Mesendoderm (in vitro differentiated cells): ENCODE data around the gene NSRP1. TPM values are rescaled to one million over a fixed set of nuclear protein-coding genes. Genes with fewer than 3 reads are reported as not detected.

Source experiments
- DNase-seq: peaks from one replicate; pipeline ENCODE4 v3.0.0; 2013
- H2AK5ac ChIP-seq: 2 replicates; pipeline ENCODE4 v1.6.1; 2013; ENCODE audit warnings: low read length, inconsistent platforms
- H2BK120ac ChIP-seq: 2 replicates; pipeline ENCODE4 v1.6.1; 2013; ENCODE audit warnings: low read depth, mild to moderate bottlenecking, low read length, moderate library complexity, mixed read lengths
- H2BK15ac ChIP-seq: replicated peaks from 2 replicates; pipeline ENCODE4 v1.6.1; 2013; ENCODE audit warnings: low read depth, mild to moderate bottlenecking, moderate library complexity
- H2BK5ac ChIP-seq: 2 replicates; pipeline ENCODE4 v1.6.1; 2013; ENCODE audit warnings: low read length, inconsistent platforms
- H3K18ac ChIP-seq: 2 replicates; pipeline ENCODE4 v1.6.1; 2013; ENCODE audit warnings: mild to moderate bottlenecking, low read length, mixed read lengths
- H3K23ac ChIP-seq: one replicate; pipeline ENCODE4 v1.6.1; 2013; ENCODE audit warnings: low read length
- H3K27ac ChIP-seq: 2 replicates; pipeline ENCODE4 v1.5.1; 2013; ENCODE audit warnings: low read depth, mild to moderate bottlenecking, inconsistent platforms, low read length, moderate library complexity
- H3K27me3 ChIP-seq: 2 replicates; pipeline ENCODE4 v1.6.1; 2013; ENCODE audit warnings: low read length, control low read depth, mild to moderate bottlenecking, inconsistent platforms; ENCODE audit not compliant: insufficient read depth, poor library complexity
- H3K36me3 ChIP-seq: 2 replicates; pipeline ENCODE4 v1.6.1; 2013; ENCODE audit warnings: low read length, inconsistent platforms; ENCODE audit not compliant: control insufficient read depth, insufficient read depth
- H3K4ac ChIP-seq: one replicate; pipeline ENCODE4 v1.6.1; 2013; ENCODE audit warnings: low read depth, mild to moderate bottlenecking, low read length, moderate library complexity
- H3K4me1 ChIP-seq: 2 replicates; pipeline ENCODE4 v1.6.1; 2013; ENCODE audit warnings: low read depth, low read length, inconsistent platforms; ENCODE audit not compliant: control insufficient read depth
- H3K4me2 ChIP-seq: 2 replicates; pipeline ENCODE4 v1.6.1; 2013; ENCODE audit warnings: low read length
- H3K4me3 ChIP-seq: 2 replicates; pipeline ENCODE4 v1.5.1; 2013; ENCODE audit warnings: mild to moderate bottlenecking, low read length
- H3K56ac ChIP-seq: one replicate; pipeline ENCODE4 v1.6.1; 2013; ENCODE audit warnings: low read length
- H3K79me1 ChIP-seq: 2 replicates; pipeline ENCODE4 v1.6.1; 2013; ENCODE audit warnings: low read length, inconsistent platforms
- H3K79me2 ChIP-seq: 2 replicates; pipeline ENCODE4 v1.6.1; 2013; ENCODE audit warnings: mild to moderate bottlenecking, low read length; ENCODE audit not compliant: control insufficient read depth, insufficient read depth
- H3K9ac ChIP-seq: 2 replicates; pipeline ENCODE4 v1.6.1; 2013; ENCODE audit warnings: low read length, inconsistent platforms
- H4K5ac ChIP-seq: one replicate; pipeline ENCODE4 v1.6.1; 2013; ENCODE audit warnings: low read length
- H4K8ac ChIP-seq: one replicate; pipeline ENCODE4 v1.6.1; 2013; ENCODE audit warnings: low read depth, mild to moderate bottlenecking, control low read depth, low read length, moderate library complexity
- WGBS: extraction: QIAGEN DNeasy Blood & Tissue Kit; methylation state at CpG from one replicate; pipeline ENCODE4 v1.1.7; 2013; ENCODE audit warnings: low lambda C conversion rate, missing lambda C conversion rate; ENCODE audit not compliant: insufficient coverage; ENCODE audit errors: extremely low coverage; 5-methylcytosine and 5-hydroxymethylcytosine counted together
- polyA plus RNA-seq, 2 experiments: library from polyadenylated mRNA; stranded (reverse); fragments of 200-250 nt; gene quantifications; one replicate each; pipeline ENCODE4 v1.2.3, GENCODE V29; 2013

Gene NSRP1, protein sequence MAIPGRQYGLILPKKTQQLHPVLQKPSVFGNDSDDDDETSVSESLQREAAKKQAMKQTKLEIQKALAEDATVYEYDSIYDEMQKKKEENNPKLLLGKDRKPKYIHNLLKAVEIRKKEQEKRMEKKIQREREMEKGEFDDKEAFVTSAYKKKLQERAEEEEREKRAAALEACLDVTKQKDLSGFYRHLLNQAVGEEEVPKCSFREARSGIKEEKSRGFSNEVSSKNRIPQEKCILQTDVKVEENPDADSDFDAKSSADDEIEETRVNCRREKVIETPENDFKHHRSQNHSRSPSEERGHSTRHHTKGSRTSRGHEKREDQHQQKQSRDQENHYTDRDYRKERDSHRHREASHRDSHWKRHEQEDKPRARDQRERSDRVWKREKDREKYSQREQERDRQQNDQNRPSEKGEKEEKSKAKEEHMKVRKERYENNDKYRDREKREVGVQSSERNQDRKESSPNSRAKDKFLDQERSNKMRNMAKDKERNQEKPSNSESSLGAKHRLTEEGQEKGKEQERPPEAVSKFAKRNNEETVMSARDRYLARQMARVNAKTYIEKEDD
- 68.7 TPM for polyA plus RNA-seq (2013, experiment 1 of 2)
- polyA plus RNA-seq (2013, experiment 2 of 2) = 72.4 TPM

DNA sequence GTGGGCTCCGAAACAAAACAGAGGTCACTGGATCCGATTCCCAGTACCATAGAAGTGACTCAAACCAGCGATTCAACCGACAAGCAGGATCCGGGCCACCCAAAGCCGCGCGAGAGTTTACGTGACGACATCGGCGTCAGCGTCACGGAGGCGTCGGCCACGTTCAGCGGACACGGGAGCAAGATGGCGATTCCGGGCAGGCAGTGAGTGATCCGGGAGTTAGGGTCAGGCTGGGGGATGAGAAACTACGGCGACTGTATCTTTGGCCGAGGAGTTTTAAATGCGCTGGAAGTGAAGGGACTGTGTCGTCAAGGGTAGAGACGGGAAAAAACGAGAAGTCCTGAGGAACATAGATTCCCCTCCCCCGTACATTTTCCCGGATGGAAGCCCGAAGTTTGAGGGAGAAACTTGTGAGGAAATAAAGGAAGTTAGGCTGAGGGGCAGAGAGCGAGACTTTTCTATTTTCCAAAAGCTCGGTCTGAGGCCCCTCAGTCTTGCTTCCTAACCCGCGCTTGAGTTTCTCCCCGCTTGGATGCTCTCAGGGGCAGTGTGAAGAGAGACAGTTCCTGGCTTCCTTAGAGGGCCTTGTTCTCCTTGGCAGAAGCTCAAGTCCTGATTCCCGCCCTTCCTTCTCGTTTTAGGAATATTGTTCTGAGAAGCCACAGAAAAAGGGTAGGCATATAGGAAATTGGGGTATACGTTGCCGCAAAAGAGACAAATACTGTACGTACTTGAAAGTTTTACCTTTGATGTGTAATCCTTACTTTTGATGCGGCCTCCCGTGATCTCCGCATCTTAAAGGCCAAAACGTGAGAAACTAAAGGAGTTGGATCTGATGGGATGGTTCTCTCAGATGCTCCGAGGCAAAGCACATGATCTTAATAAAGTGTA lies at the start of gene NSRP1:
Gene NSRP1, plus strand, starts transcription at position 156 of the 891 bp plus-strand sequence. Its CDS starts 28 bp downstream, at position 184.
- H3K18ac ChIP-seq = no peak within 1 kb of the TSS
- peak within 1 kb of the TSS; percentile 63 for H3K4me3 ChIP-seq
- no peak within 1 kb of the TSS for H3K23ac ChIP-seq
- peak within 1 kb of the TSS; percentile 28 for H2AK5ac ChIP-seq
- H3K4ac ChIP-seq = peak within 1 kb of the TSS; percentile 78
- H3K79me2 ChIP-seq = peaks cover 14% of the 10 kb centered on the region
- DNase-seq = peak; percentile 98
- no peaks in the 10 kb centered on the region for H3K27me3 ChIP-seq
- no peak within 1 kb of the TSS for H2BK15ac ChIP-seq
- no peak within 1 kb of the TSS for H2BK5ac ChIP-seq
- H3K9ac ChIP-seq = peak within 1 kb of the TSS; percentile 87
- H3K56ac ChIP-seq = peak within 1 kb of the TSS; percentile 93
- H4K8ac ChIP-seq = peak within 1 kb of the TSS; percentile 77
- H2BK120ac ChIP-seq = no peak within 1 kb of the TSS
- no peaks in the 10 kb centered on the region for H3K36me3 ChIP-seq
- H4K5ac ChIP-seq = no peak within 1 kb of the TSS
- no peaks in the 10 kb centered on the region for H3K79me1 ChIP-seq
- H3K4me2 ChIP-seq = peak within 1 kb of the TSS; percentile 80
- peak within 1 kb of the TSS; percentile 68 for H3K27ac ChIP-seq
- no peaks in the 10 kb centered on the region for H3K4me1 ChIP-seq
- WGBS = no CpG with 5 or more reads among the region's 47 CpGs

DNA sequence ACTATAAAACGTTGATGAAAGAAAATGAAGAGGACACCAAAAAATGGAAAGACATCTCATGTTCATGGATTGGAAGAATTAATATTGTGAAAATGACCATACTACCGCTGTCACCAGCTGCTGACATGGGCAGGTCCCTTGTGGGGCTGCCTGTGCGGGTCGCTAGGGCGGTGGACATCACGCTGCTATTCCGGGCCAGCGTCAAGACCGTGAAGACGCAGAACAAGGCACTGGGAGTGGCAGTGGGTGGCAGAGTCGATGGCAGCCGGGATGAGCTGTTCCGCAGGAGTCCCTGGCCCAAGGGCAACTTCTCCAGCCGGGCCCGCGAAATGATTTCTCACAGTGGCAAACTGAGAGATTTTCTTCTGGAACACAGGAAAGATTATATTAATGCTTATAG lies 48.2 kb upstream of the NSRP1 start:
- no peaks in the 10 kb centered on the region for H3K79me1 ChIP-seq
- H2AK5ac ChIP-seq = no peak overlapping the region
- DNase-seq = no peak
- no peaks in the 10 kb centered on the region for H3K27me3 ChIP-seq
- no peak overlapping the region for H2BK15ac ChIP-seq
- H2BK5ac ChIP-seq = no peak overlapping the region
- H3K23ac ChIP-seq = no peak overlapping the region
- H3K79me2 ChIP-seq = no peaks in the 10 kb centered on the region
- no peak overlapping the region for H3K9ac ChIP-seq
- no peaks in the 10 kb centered on the region for H3K4me1 ChIP-seq
- no peak overlapping the region for H3K4me2 ChIP-seq
- H3K27ac ChIP-seq = no peak overlapping the region
- H4K5ac ChIP-seq = no peak overlapping the region
- no peak overlapping the region for H2BK120ac ChIP-seq
- H3K56ac ChIP-seq = no peak overlapping the region
- H3K4ac ChIP-seq = no peak overlapping the region
- no peak overlapping the region for H4K8ac ChIP-seq
- H3K4me3 ChIP-seq = no peak overlapping the region
- H3K18ac ChIP-seq = no peak overlapping the region
- no CpG with 5 or more reads among the region's 16 CpGs for WGBS
- no peaks in the 10 kb centered on the region for H3K36me3 ChIP-seq

DNA sequence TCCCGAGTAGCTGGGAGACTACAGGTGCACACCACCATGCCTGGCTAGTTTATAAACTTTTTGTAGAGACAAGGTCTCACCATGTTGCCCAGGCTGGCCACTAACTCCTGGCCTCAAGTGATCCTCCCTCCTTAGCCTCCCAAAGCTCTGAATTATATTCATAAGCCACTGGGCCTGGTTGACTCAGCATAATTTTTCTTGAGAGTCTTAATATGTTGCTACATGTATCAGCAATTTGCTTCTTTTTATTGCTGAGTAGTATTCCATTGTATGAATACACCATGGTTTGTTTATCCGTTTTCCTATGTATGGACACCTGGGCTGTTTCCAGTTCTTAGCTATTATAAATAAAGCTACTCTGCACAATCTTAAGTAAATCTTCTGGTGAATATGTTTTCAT lies 42.4 kb upstream of the NSRP1 start:
- no peak overlapping the region for H4K5ac ChIP-seq

DNA sequence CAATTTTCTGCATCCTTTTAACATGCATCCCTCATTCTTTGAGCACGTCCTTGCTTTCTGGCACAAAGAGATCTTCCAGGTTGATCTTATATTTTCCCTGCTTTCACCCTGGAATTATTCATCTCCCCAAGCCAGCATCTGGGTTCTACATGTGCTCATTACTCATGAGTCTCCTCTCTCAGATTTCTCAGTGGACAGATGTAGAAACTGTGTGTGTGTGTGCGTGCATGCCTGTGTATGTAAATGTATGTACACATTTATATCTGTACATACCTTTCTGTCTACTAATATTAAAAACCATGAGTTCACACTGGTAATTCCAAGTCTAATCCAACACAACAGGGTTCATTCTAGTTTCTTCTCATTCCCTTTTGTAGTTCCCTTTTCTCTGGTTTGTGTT lies 41.9 kb upstream of the NSRP1 start:
- Histone ChIP-seq H4K5ac (no peak overlapping the region), H2AK5ac (no peak overlapping the region), H3K36me3 (no peaks in the 10 kb centered on the region), H3K27ac (no peak overlapping the region), H3K27me3 (no peaks in the 10 kb centered on the region), H3K79me2 (no peaks in the 10 kb centered on the region), H3K4me3 (no peak overlapping the region), H3K18ac (no peak overlapping the region), H3K4me1 (no peaks in the 10 kb centered on the region), H3K56ac (no peak overlapping the region), H2BK15ac (no peak overlapping the region), H3K9ac (no peak overlapping the region), H3K23ac (no peak overlapping the region), H4K8ac (no peak overlapping the region), H3K79me1 (no peaks in the 10 kb centered on the region), H3K4ac (no peak overlapping the region), H3K4me2 (no peak overlapping the region), H2BK5ac (no peak overlapping the region), H2BK120ac (no peak overlapping the region)
- no CpG with 5 or more reads among the region's 2 CpGs for WGBS
- DNase-seq = no peak

More for the DNA sequence above, 42.4 kb upstream of the NSRP1 start:
- Histone ChIP-seq H3K56ac (no peak overlapping the region), H3K36me3 (no peaks in the 10 kb centered on the region), H3K4me1 (no peaks in the 10 kb centered on the region), H2BK120ac (no peak overlapping the region), H2BK15ac (no peak overlapping the region), H3K4me3 (no peak overlapping the region), H3K4me2 (no peak overlapping the region), H2BK5ac (no peak overlapping the region), H3K79me1 (no peaks in the 10 kb centered on the region), H4K8ac (no peak overlapping the region), H3K23ac (no peak overlapping the region), H3K4ac (no peak overlapping the region), H3K27ac (no peak overlapping the region), H3K79me2 (no peaks in the 10 kb centered on the region), H3K9ac (no peak overlapping the region), H3K27me3 (no peaks in the 10 kb centered on the region), H3K18ac (no peak overlapping the region), H2AK5ac (no peak overlapping the region)
- DNase-seq = no peak
- WGBS = no CpG with 5 or more reads among the region's 2 CpGs

DNA sequence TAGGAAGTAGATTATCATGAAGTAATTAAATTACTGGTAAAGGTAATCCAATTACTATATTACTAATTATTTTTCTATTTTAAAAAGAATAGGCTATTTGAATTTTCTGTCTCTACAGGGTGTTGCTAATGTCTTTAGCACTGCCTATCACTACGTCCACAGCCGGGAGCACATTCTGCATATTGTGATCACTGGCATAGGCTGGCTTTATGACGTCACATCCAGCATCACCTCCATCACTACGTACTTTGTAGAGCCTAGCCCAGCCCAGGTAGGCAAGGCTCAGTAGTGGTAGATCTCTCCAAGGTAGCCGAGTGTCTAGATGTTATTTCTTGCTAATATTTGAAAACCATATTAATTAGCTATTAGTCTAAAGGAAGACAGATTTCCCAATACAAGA lies 33.8 kb upstream of the NSRP1 start:
- Histone ChIP-seq H2BK120ac (no peak overlapping the region), H3K27me3 (no peaks in the 10 kb centered on the region), H3K56ac (no peak overlapping the region), H3K4me2 (no peak overlapping the region), H3K79me2 (no peaks in the 10 kb centered on the region), H3K18ac (no peak overlapping the region), H3K23ac (no peak overlapping the region), H4K5ac (no peak overlapping the region), H4K8ac (no peak overlapping the region), H3K9ac (no peak overlapping the region), H3K36me3 (no peaks in the 10 kb centered on the region), H2BK5ac (no peak overlapping the region), H2BK15ac (no peak overlapping the region), H3K4me1 (no peaks in the 10 kb centered on the region), H3K4ac (no peak overlapping the region), H3K4me3 (no peak overlapping the region), H2AK5ac (no peak overlapping the region), H3K79me1 (no peaks in the 10 kb centered on the region), H3K27ac (no peak overlapping the region)
- DNase-seq = no peak
- WGBS = no CpG with 5 or more reads among the region's 5 CpGs
